Choroid plexus epithelial cell (primary cell): Measurements from ENCODE around the gene TMEM81.

Source experiments
- DNase-seq: peaks from one replicate; pipeline ENCODE4 v3.0.0-alpha.2; 2010; ENCODE audit warnings: low read depth
- H3K4me3 ChIP-seq: 2 replicates; pipeline ENCODE4 v1.5.1; 2011; ENCODE audit warnings: low read depth, mild to moderate bottlenecking, control low read depth, low read length, moderate library complexity
- CTCF ChIP-seq: conservative IDR thresholded peaks from 2 replicates; pipeline ENCODE4 v1.5.1; 2011; ENCODE audit warnings: low read depth, mild to moderate bottlenecking, control low read depth, inconsistent platforms, low read length, moderate library complexity

TMEM81 gene

GRCh38 chr1:205121660-205122488 lies 37.6 kb upstream of the TMEM81 start, which contains the start of gene RBBP5:
Gene RBBP5 (minus strand): TSS chr1:205121978. CDS start chr1:205121873, 105 bp downstream.
- peak; percentile 74 for TF ChIP-seq CTCF
- H3K4me3 ChIP-seq = peak within 1 kb of the TSS; percentile 89
- peak; percentile 99 for DNase-seq

DNA sequence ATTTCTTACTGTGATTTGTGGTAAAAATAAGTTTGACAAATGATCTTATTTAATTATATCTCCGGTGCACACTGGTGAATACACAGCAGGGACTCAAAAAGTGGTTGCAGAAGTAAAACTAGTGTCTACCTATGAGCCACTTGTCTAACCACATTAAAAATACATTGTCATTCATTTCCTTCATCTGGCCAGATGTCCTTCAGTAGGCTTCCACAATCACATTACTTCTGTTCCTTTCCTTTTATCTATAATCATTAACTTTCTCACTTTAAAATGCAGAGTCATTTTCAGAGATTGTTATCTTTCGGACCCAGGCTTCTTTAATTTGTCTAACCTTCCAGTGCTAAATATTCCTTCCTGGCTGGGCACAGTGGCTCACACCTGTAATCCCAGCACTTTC lies 34.5 kb upstream of the TMEM81 start:
- no peak for DNase-seq
- no peak overlapping the region for H3K4me3 ChIP-seq
- TF ChIP-seq CTCF = no peak

GRCh38 chr1:205111354-205111753 lies 27.1 kb upstream of the TMEM81 start:
- DNase-seq = no peak
- no peak overlapping the region for H3K4me3 ChIP-seq
- TF ChIP-seq CTCF = no peak

GRCh38 chr1:205109711-205110110 lies 25.5 kb upstream of the TMEM81 start:
- TF ChIP-seq CTCF = no peak
- H3K4me3 ChIP-seq = no peak overlapping the region
- DNase-seq = no peak

- DNase-seq = no peak
- no peak for TF ChIP-seq CTCF
- H3K4me3 ChIP-seq = no peak overlapping the region
These were observed 25.0 kb upstream of the TMEM81 start for GRCh38 chr1:205109269-205109668.

- TF ChIP-seq CTCF = no peak
- no peak overlapping the region for H3K4me3 ChIP-seq
- DNase-seq = peak; percentile 12
These were observed 24.2 kb upstream of the TMEM81 start for GRCh38 chr1:205108464-205108863.

DNA sequence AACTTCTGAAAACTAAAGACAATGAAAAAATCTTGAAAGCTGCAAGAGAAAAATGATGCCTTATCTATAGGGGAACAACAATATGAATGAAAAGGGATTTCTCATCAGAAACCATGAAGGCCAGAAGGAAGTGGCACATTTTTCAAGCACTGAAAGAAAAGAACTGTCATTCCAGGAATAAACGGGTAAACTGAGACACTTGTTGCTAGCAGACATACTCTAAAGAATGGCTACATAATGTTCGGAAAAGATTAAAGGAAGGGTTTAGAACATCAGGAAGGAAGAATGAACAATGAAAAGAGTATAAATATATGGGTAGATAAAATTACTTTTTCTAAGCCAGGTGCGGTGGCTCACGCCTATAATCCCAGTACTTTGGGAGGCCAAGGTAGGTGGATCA lies 23.1 kb upstream of the TMEM81 start:
- TF ChIP-seq CTCF = no peak
- H3K4me3 ChIP-seq = no peak overlapping the region
- no peak for DNase-seq
